Fibroblast of the aortic adventitia (primary cell): ENCODE measurements around the gene BMP7. TPM values are rescaled to one million over a fixed set of nuclear protein-coding genes. Genes with fewer than 3 reads are reported as not detected.

Experiments
- DNase-seq: peaks from one replicate; pipeline ENCODE4 v3.0.0-alpha.2; 2010; ENCODE audit warnings: low read depth
- H3K4me3 ChIP-seq: 2 replicates; pipeline ENCODE4 v1.5.1; 2011; ENCODE audit warnings: low read depth, mild to moderate bottlenecking, control low read depth, low read length, moderate library complexity
- CTCF ChIP-seq: IDR thresholded peaks from 2 replicates; pipeline ENCODE4 v1.5.1; 2011; ENCODE audit warnings: mild to moderate bottlenecking, low read length, control low read depth, inconsistent platforms; ENCODE audit not compliant: insufficient read depth
- total RNA-seq: library from RNA; depleted of rRNA; stranded (reverse); fragments of >200 nt; gene quantifications from 2 replicates; pipeline ENCODE4 v1.2.3, GENCODE V29; 2012; ENCODE audit warnings: low replicate concordance

The BMP7 gene
- total RNA-seq, 1 donor = not detected

GRCh38 chr20:57213291-57213690, 53.1 kb downstream of the BMP7 start:
- no peak overlapping the region for H3K4me3 ChIP-seq
- TF ChIP-seq CTCF = no peak
- no peak for DNase-seq

GRCh38 chr20:57212534-57213276, 53.7 kb downstream of the BMP7 start:
- H3K4me3 ChIP-seq = no peak overlapping the region
- DNase-seq = peak; percentile 72
- TF ChIP-seq CTCF = no peak

GRCh38 chr20:57211908-57212533, 54.4 kb downstream of the BMP7 start:
- no peak for DNase-seq
- no peak overlapping the region for H3K4me3 ChIP-seq

GRCh38 chr20:57211406-57211805, 55.0 kb downstream of the BMP7 start:
- no peak for DNase-seq
- no peak for TF ChIP-seq CTCF
- H3K4me3 ChIP-seq = no peak overlapping the region

More at GRCh38 chr20:57211908-57212533, 54.4 kb downstream of the BMP7 start:
- TF ChIP-seq CTCF = no peak

GRCh38 chr20:57210911-57211280, 55.5 kb downstream of the BMP7 start:
- TF ChIP-seq CTCF = no peak
- no peak overlapping the region for H3K4me3 ChIP-seq
- no peak for DNase-seq

- DNase-seq = no peak
- no peak for TF ChIP-seq CTCF
- H3K4me3 ChIP-seq = no peak overlapping the region
These were observed 56.2 kb downstream of the BMP7 start for GRCh38 chr20:57210054-57210910.
